Measurements from ENCODE around the gene BBS12. TPM values are rescaled to one million over a fixed set of nuclear protein-coding genes. Genes with fewer than 3 reads are reported as not detected.
A peak's percentile ranks its signal among the peaks of the same experiment; 100 is the strongest.

Gene BBS12
- total and polyA plus RNA-seq, 9 of the 15 experiments (the other 6 are each of a cell fraction or from before 2014, with no cell fraction given), result 2.7 to 6.5 (median 3.3) TPM

- TF ChIP-seq ZBTB34 (CRISPR knock-in tag; IDR thresholded peaks at IDR 0.05), result no peak
- no peak for TF ChIP-seq RBM17 (IDR thresholded peaks at IDR 0.05; ENCODE audit: borderline replicate concordance, low read depth, low read length)
- no peak for TF ChIP-seq CBX8 (IDR thresholded peaks at IDR 0.05; ENCODE audit: borderline replicate concordance, extremely low read depth, low read depth, low read length, poor library complexity, severe bottlenecking)
- TF ChIP-seq ZNF584 (CRISPR knock-in tag; IDR thresholded peaks at IDR 0.05; ENCODE audit: low read depth), result 0 out of 2 replicates have a peak, but pooled peaks have one; percentile 11
- no peak for TF ChIP-seq TFAM (CRISPR knock-in tag; conservative IDR thresholded peaks at IDR 0.05)
- 0 out of 4 replicates have a peak, but pooled peaks of 1 of the 2 experiments have one; percentile 29 for TF ChIP-seq FOXK2 (conservative IDR thresholded peaks at IDR 0.05 in 1 of 2, IDR thresholded peaks at IDR 0.05 in 1 of 2; ENCODE audit: low read depth in 2 of 2)
- TF ChIP-seq ATF7 (IDR thresholded peaks at IDR 0.05), result peak; percentile 44; the same call in 1 of the 2 replicates
- TF ChIP-seq AFF1 (IDR thresholded peaks at IDR 0.05; ENCODE audit: low read depth in 1 of 2, partially characterized antibody in 2 of 2), result no peak
- 0 out of 2 replicates have a peak, but pooled peaks have one; percentile 24 for TF ChIP-seq SMARCE1 (IDR thresholded peaks at IDR 0.05)
- no peak for TF ChIP-seq THAP7 (CRISPR knock-in tag; IDR thresholded peaks at IDR 0.05)
- no peak for TF ChIP-seq CBFB (CRISPR knock-in tag; IDR thresholded peaks at IDR 0.05)
- TF ChIP-seq TEAD2 (tag; IDR thresholded peaks at IDR 0.05), result no peak
- TF ChIP-seq RBBP5 (IDR thresholded peaks at IDR 0.05; ENCODE audit: borderline replicate concordance, insufficient read depth, low read length, poor library complexity, severe bottlenecking), result no peak
- no peak for TF ChIP-seq CSDE1 (IDR thresholded peaks at IDR 0.05)
- no peak for TF ChIP-seq GATA2 (CRISPR knock-in tag; IDR thresholded peaks at IDR 0.05)
- TF ChIP-seq BACH1 (tag; IDR thresholded peaks at IDR 0.05), result peak; percentile 22; the same call in 1 of the 2 replicates
These were observed 30.6 kb downstream of the BBS12 start (continued) for GRCh38 chr4:122762966-122763716.

Data from K562 (cell line).